GM19099 (cell line): ENCODE measurements around the gene PLXNA2.

ENCODE experiments used
- POLR2A ChIP-seq: IDR thresholded peaks from 3 replicates; pipeline ENCODE4 v1.6.1; 2011; ENCODE audit warnings: low read depth; ENCODE audit not compliant: insufficient read length; ENCODE audit errors: extremely low read depth

PLXNA2 gene

GRCh38 chr1:208251911-208252835 lies 8.0 kb upstream of the PLXNA2 start:
- TF ChIP-seq POLR2A = no peak

GRCh38 chr1:208251015-208251414 lies 6.8 kb upstream of the PLXNA2 start:
- TF ChIP-seq POLR2A = no peak

- no peak for TF ChIP-seq POLR2A
Measured at GRCh38 chr1:208250613-208251012, 6.4 kb upstream of the PLXNA2 start.

GRCh38 chr1:208248991-208249696 lies 5.0 kb upstream of the PLXNA2 start:
- no peak for TF ChIP-seq POLR2A

GRCh38 chr1:208248307-208248801 lies 4.2 kb upstream of the PLXNA2 start:
- no peak for TF ChIP-seq POLR2A

GRCh38 chr1:208247696-208248095 lies 3.5 kb upstream of the PLXNA2 start:
- TF ChIP-seq POLR2A = no peak

GRCh38 chr1:208245185-208245705 lies 1.1 kb upstream of the PLXNA2 start:
- TF ChIP-seq POLR2A = no peak

- no peak for TF ChIP-seq POLR2A
Measured at GRCh38 chr1:208243527-208243966, 637 bp downstream of the PLXNA2 start.

- no peak for TF ChIP-seq POLR2A
Measured at GRCh38 chr1:208242941-208243526, 1.1 kb downstream of the PLXNA2 start.

GRCh38 chr1:208242146-208242545 lies 2.0 kb downstream of the PLXNA2 start:
- no peak for TF ChIP-seq POLR2A

GRCh38 chr1:208241512-208241911 lies 2.7 kb downstream of the PLXNA2 start:
- no peak for TF ChIP-seq POLR2A

GRCh38 chr1:208240662-208241355 lies 3.4 kb downstream of the PLXNA2 start:
- no peak for TF ChIP-seq POLR2A

GRCh38 chr1:208239473-208240381 lies 4.5 kb downstream of the PLXNA2 start:
- TF ChIP-seq POLR2A = no peak
